ENCODE measurements around the gene DRD3. TPM values are rescaled to one million over a fixed set of nuclear protein-coding genes. Genes with fewer than 3 reads are reported as not detected.

Gene DRD3
- polyA plus RNA-seq, 1 experiment: not detected

- no peak overlapping the region for H3K27ac ChIP-seq (ENCODE audit: low read depth, low read length)
- H3K27me3 ChIP-seq (ENCODE audit: control insufficient read depth, insufficient read depth, low read length): no peaks in the 10 kb centered on the region
- H3K9me3 ChIP-seq (ENCODE audit: control insufficient read depth, insufficient read depth, low read length): no peaks in the 10 kb centered on the region
- TF ChIP-seq CTCF (IDR thresholded peaks at IDR 0.05; ENCODE audit: low read depth, low read length): no peak
- no peak overlapping the region for H3K4me3 ChIP-seq (ENCODE audit: low read depth, low read length)
- POLR2A ChIA-PET: no interaction called here
- no peak for DNase-seq (ENCODE audit: low read depth, low spot score)
- CTCF ChIA-PET: no interaction called here
These were observed 59.1 kb downstream of the DRD3 start for GRCh38 chr3:114119776-114120175.

GRCh38 chr3:114115143-114115542 lies 63.7 kb downstream of the DRD3 start:
- no peak for DNase-seq (ENCODE audit: low read depth, low spot score)
- Histone ChIP-seq H3K27ac (ENCODE audit: low read depth, low read length) (no peak overlapping the region), H3K4me3 (ENCODE audit: low read depth, low read length) (no peak overlapping the region), H3K9me3 (ENCODE audit: control insufficient read depth, insufficient read depth, low read length) (no peaks in the 10 kb centered on the region), H3K27me3 (ENCODE audit: control insufficient read depth, insufficient read depth, low read length) (no peaks in the 10 kb centered on the region)
- CTCF ChIA-PET: no interaction called here
- TF ChIP-seq CTCF (IDR thresholded peaks at IDR 0.05; ENCODE audit: low read depth, low read length): no peak
- POLR2A ChIA-PET: no interaction called here

- ChIA-PET CTCF (interaction anchor here (0.8 kb wide), 1 partner anchor 37 kb away, joined by 3 read pairs; no protein-coding TSS in a partner anchor), POLR2A (no interaction called here)
These were observed 64.1 kb downstream of the DRD3 start for GRCh38 chr3:114114719-114115118.

GRCh38 chr3:114112696-114113095 lies 66.2 kb downstream of the DRD3 start:
- no peaks in the 10 kb centered on the region for H3K27me3 ChIP-seq (ENCODE audit: control insufficient read depth, insufficient read depth, low read length)
- H3K9me3 ChIP-seq (ENCODE audit: control insufficient read depth, insufficient read depth, low read length): no peaks in the 10 kb centered on the region
- POLR2A ChIA-PET: no interaction called here
- DNase-seq (ENCODE audit: low read depth, low spot score): no peak
- no peak for TF ChIP-seq CTCF (IDR thresholded peaks at IDR 0.05; ENCODE audit: low read depth, low read length)
- H3K27ac ChIP-seq (ENCODE audit: low read depth, low read length): no peak overlapping the region
- no peak overlapping the region for H3K4me3 ChIP-seq (ENCODE audit: low read depth, low read length)
- CTCF ChIA-PET: no interaction called here

More at GRCh38 chr3:114114719-114115118, 64.1 kb downstream of the DRD3 start:
- DNase-seq (ENCODE audit: low read depth, low spot score): no peak
- Histone ChIP-seq H3K27ac (ENCODE audit: low read depth, low read length) (no peak overlapping the region), H3K4me3 (ENCODE audit: low read depth, low read length) (no peak overlapping the region), H3K9me3 (ENCODE audit: control insufficient read depth, insufficient read depth, low read length) (no peaks in the 10 kb centered on the region), H3K27me3 (ENCODE audit: control insufficient read depth, insufficient read depth, low read length) (no peaks in the 10 kb centered on the region)
- no peak for TF ChIP-seq CTCF (IDR thresholded peaks at IDR 0.05; ENCODE audit: low read depth, low read length)

- no peak for TF ChIP-seq CTCF (IDR thresholded peaks at IDR 0.05; ENCODE audit: low read depth, low read length)
- Histone ChIP-seq H3K9me3 (ENCODE audit: control insufficient read depth, insufficient read depth, low read length) (no peaks in the 10 kb centered on the region), H3K27ac (ENCODE audit: low read depth, low read length) (no peak overlapping the region), H3K27me3 (ENCODE audit: control insufficient read depth, insufficient read depth, low read length) (no peaks in the 10 kb centered on the region), H3K4me3 (ENCODE audit: low read depth, low read length) (no peak overlapping the region)
- CTCF ChIA-PET: no interaction called here
- no peak for DNase-seq (ENCODE audit: low read depth, low spot score)
- POLR2A ChIA-PET: no interaction called here
These were observed 67.6 kb downstream of the DRD3 start for GRCh38 chr3:114111060-114111770.
